Gastroesophageal sphincter (tissue), 3 donors: ENCODE data around the gene EVI5L.

Source experiments
- CTCF ChIP-seq, 4 experiments: fragments of 200-600 bp in 2 of 4; fragments of 450-650 bp in 2 of 4; sonication (generic) in 1 of 4; IDR thresholded peaks; one replicate each; pipeline ENCODE4 v1.5.1; 2017 to 2019; ENCODE audit warnings: antibody characterized with exemption in 4 of 4, mild to moderate bottlenecking in 2 of 4, moderate library complexity in 2 of 4
- EP300 ChIP-seq: sonication (generic); formaldehyde crosslinking; IDR thresholded peaks from one replicate; pipeline ENCODE4 v1.6.1; 2017; ENCODE audit warnings: antibody characterized with exemption, mild to moderate bottlenecking
- POLR2A ChIP-seq, 2 donors: fragments of 450-650 bp; IDR thresholded peaks; one replicate each; pipeline ENCODE4 v1.6.1; 2017; ENCODE audit warnings: antibody characterized with exemption in 2 of 2, mild to moderate bottlenecking in 2 of 2, moderate library complexity in 1 of 2

- TF ChIP-seq CTCF (IDR thresholded peaks at IDR 0.05) (no peak), POLR2A (IDR thresholded peaks at IDR 0.05) (no peak), EP300 (no peak)
These were observed 41.1 kb upstream of the EVI5L start for GRCh38 chr19:7788933-7789323.
